Left lobe of liver (tissue), 2 donors: Measurements from ENCODE around the gene BCAN. TPM values are rescaled to one million over a fixed set of nuclear protein-coding genes. Genes with fewer than 3 reads are reported as not detected.
"Not testable (repeated sequence)": the region's sequence is repeated elsewhere in the genome, so short reads cannot be mapped to it uniquely, and the experiment has no call there.

ENCODE experiments used
- ATAC-seq: fragments of 200-7000 bp; cut with Tn5 transposase; one replicate; pipeline ENCODE4 v1.9.1; 2020; ENCODE audit warnings: mild to moderate bottlenecking, moderate library complexity
- DNase-seq: peaks from one replicate; pipeline ENCODE4 v3.0.0-alpha.2; 2020; ENCODE audit warnings: low spot score
- total RNA-seq: library from RNA; stranded (reverse); gene quantifications from one replicate; pipeline ENCODE4 v1.2.1, GENCODE V29; 2021
- donor health status: DM: no; HTN: no; CAD: no; lungs with moderate emphysema.
- donor health status: DM: no; HTN: yes; CAD: no.

BCAN gene
- total RNA-seq = not detected

- DNase-seq (no peak), ATAC-seq (no peak)
Measured at GRCh38 chr1:156641761-156642264, at the start of gene BCAN. BCAN (plus strand) TSS chr1:156642117; CDS start chr1:156646055, 3,938 bp downstream.

GRCh38 chr1:156592158-156592909 is 49.6 kb upstream of the BCAN start:
- no peak for ATAC-seq
- DNase-seq = no peak

GRCh38 chr1:156592910-156593660 is 48.8 kb upstream of the BCAN start:
- ATAC-seq (no peak), DNase-seq (no peak)

- no peak for DNase-seq
- ATAC-seq = no peak
Measured at GRCh38 chr1:156593661-156593989, 48.3 kb upstream of the BCAN start.

- ATAC-seq (no peak), DNase-seq (no peak)
Measured at GRCh38 chr1:156594190-156594589, 47.7 kb upstream of the BCAN start.

- ATAC-seq = no peak
- DNase-seq = no peak
Measured at GRCh38 chr1:156595016-156595415, 46.9 kb upstream of the BCAN start.

GRCh38 chr1:156596426-156596825 is 45.5 kb upstream of the BCAN start:
- DNase-seq (no peak), ATAC-seq (no peak)

GRCh38 chr1:156598125-156598524 is 43.8 kb upstream of the BCAN start:
- ATAC-seq = no peak
- DNase-seq = no peak

- DNase-seq = no peak
Measured at GRCh38 chr1:156598731-156599432, 43.0 kb upstream of the BCAN start.

GRCh38 chr1:156599811-156600210 is 42.1 kb upstream of the BCAN start:
- DNase-seq = no peak
- ATAC-seq = no peak

More at GRCh38 chr1:156598731-156599432, 43.0 kb upstream of the BCAN start:
- ATAC-seq = no peak

- DNase-seq = no peak
- ATAC-seq = peak; percentile 10
Measured at GRCh38 chr1:156600733-156601121, 41.2 kb upstream of the BCAN start.

- ATAC-seq (peak; percentile 93), DNase-seq (peak; percentile 79)
Measured at GRCh38 chr1:156601122-156601830, 40.6 kb upstream of the BCAN start, which contains the start of gene GPATCH4. GPATCH4 (minus strand) TSS chr1:156601479.

- DNase-seq (no peak), ATAC-seq (no peak)
Measured at GRCh38 chr1:156601892-156602291, 40.0 kb upstream of the BCAN start.

- DNase-seq (no peak), ATAC-seq (no peak)
Measured at GRCh38 chr1:156602557-156602993, 39.3 kb upstream of the BCAN start.

GRCh38 chr1:156607344-156607743 is 34.6 kb upstream of the BCAN start:
- ATAC-seq, DNase-seq: not testable (repeated sequence)

- DNase-seq (no peak), ATAC-seq (peak; percentile 100)
Measured at GRCh38 chr1:156608036-156608674, 33.8 kb upstream of the BCAN start.

GRCh38 chr1:156608981-156609380 is 32.9 kb upstream of the BCAN start:
- DNase-seq (no peak), ATAC-seq (peak; percentile 33)

GRCh38 chr1:156610072-156610471 is 31.8 kb upstream of the BCAN start:
- not testable (repeated sequence) for DNase-seq, ATAC-seq

GRCh38 chr1:156612666-156613065 is 29.3 kb upstream of the BCAN start:
- no peak for ATAC-seq

GRCh38 chr1:156615946-156616345 is 26.0 kb upstream of the BCAN start:
- DNase-seq (no peak), ATAC-seq (no peak)

More at GRCh38 chr1:156612666-156613065, 29.3 kb upstream of the BCAN start:
- DNase-seq = no peak
